ENCODE data around the gene CREBBP. TPM values are rescaled to one million over a fixed set of nuclear protein-coding genes. Genes with fewer than 3 reads are reported as not detected.

CREBBP gene
- total RNA-seq, 1 donor from 2014 or later = 59.2 TPM

GRCh38 chr16:3837851-3838586 is 42.5 kb downstream of the CREBBP start:
- H3K4me1 Mint-ChIP-seq (ENCODE audit: low read depth) = peaks cover 67% of the 10 kb centered on the region
- H3K4me3 Mint-ChIP-seq (ENCODE audit: unreplicated experiment) = no peak overlapping the region
- peak overlapping the region; percentile 84 for H3K27ac Mint-ChIP-seq (ENCODE audit: unreplicated experiment)
- TF ChIP-seq CTCF (IDR thresholded peaks at IDR 0.05) = no peak
- H3K36me3 Mint-ChIP-seq (ENCODE audit: low read depth) = peaks cover 1% of the 10 kb centered on the region
- H3K9me3 Mint-ChIP-seq (ENCODE audit: low read depth) = no peaks in the 10 kb centered on the region
- DNase-seq (ENCODE audit: low spot score) = no peak
- H3K27me3 Mint-ChIP-seq (ENCODE audit: low read depth) = no peaks in the 10 kb centered on the region

DNA sequence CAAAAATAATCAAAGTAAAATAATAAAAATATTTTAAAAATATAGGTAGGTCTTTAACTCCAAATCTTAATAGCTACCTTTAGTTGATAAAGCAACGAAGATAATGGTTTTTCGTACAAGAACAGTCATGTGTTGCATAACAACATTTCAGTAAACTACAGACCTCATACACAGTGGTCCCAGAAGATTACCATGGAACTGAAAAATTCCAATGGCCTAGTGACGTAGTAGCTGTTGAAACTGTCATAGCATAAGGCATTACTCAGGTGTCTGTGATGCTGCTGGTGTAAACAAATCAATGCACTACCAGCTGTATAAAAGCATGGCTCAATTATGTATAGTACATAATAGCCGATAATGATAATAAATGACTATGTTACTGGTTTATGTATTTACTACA is 43.9 kb downstream of the CREBBP start:
- H3K27ac Mint-ChIP-seq (ENCODE audit: unreplicated experiment) = no peak overlapping the region
- H3K9me3 Mint-ChIP-seq (ENCODE audit: low read depth) = peaks cover 7% of the 10 kb centered on the region
- H3K4me1 Mint-ChIP-seq (ENCODE audit: low read depth) = peaks cover 67% of the 10 kb centered on the region
- no peak for DNase-seq (ENCODE audit: low spot score)
- no peak overlapping the region for H3K4me3 Mint-ChIP-seq (ENCODE audit: unreplicated experiment)
- TF ChIP-seq CTCF (IDR thresholded peaks at IDR 0.05) = no peak
- peaks cover 5% of the 10 kb centered on the region for H3K36me3 Mint-ChIP-seq (ENCODE audit: low read depth)
- H3K27me3 Mint-ChIP-seq (ENCODE audit: low read depth) = no peaks in the 10 kb centered on the region

GRCh38 chr16:3835089-3835602 is 45.4 kb downstream of the CREBBP start:
- Mint-ChIP-seq H3K9me3 (ENCODE audit: low read depth) (peaks cover 10% of the 10 kb centered on the region), H3K36me3 (ENCODE audit: low read depth) (peaks cover 7% of the 10 kb centered on the region), H3K4me3 (ENCODE audit: unreplicated experiment) (no peak overlapping the region), H3K27me3 (ENCODE audit: low read depth) (no peaks in the 10 kb centered on the region), H3K27ac (ENCODE audit: unreplicated experiment) (no peak overlapping the region), H3K4me1 (ENCODE audit: low read depth) (peaks cover 63% of the 10 kb centered on the region)
- no peak for DNase-seq (ENCODE audit: low spot score)
- no peak for TF ChIP-seq CTCF (IDR thresholded peaks at IDR 0.05)

- Mint-ChIP-seq H3K27ac (ENCODE audit: unreplicated experiment) (no peak overlapping the region), H3K27me3 (ENCODE audit: low read depth) (no peaks in the 10 kb centered on the region), H3K4me3 (ENCODE audit: unreplicated experiment) (no peak overlapping the region), H3K36me3 (ENCODE audit: low read depth) (peaks cover 7% of the 10 kb centered on the region), H3K9me3 (ENCODE audit: low read depth) (peaks cover 10% of the 10 kb centered on the region), H3K4me1 (ENCODE audit: low read depth) (peaks cover 54% of the 10 kb centered on the region)
- no peak for DNase-seq (ENCODE audit: low spot score)
- no peak for TF ChIP-seq CTCF (IDR thresholded peaks at IDR 0.05)
These were observed 47.8 kb downstream of the CREBBP start for GRCh38 chr16:3832668-3833067.

DNA sequence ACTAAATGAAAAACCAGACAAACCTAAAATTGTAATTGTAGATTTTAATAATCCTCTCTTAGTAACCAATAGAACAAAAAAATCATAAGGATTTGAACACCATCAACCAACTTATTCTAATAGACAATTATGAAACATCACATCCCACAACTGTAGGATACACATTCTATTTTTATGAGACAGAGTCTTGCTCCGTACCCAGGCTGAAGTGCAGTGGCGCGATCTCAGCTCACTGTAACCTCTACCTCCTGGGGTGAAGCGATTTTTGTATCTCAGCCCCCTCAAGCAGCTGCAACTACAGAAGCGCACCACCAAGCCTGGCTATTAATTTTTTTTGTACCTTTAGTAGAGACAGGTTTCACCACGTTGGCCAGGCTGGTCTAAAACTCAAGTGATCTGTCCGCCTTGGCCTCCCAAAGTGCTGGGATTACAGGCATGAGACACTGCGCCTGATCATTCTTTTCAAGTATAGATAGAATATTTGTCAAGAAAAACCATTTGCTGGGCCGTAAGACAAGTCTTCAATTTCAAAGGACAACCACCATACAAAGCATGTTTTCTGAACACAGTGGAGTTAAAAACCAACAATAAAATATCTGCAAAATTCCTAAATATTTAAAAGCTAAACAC is 49.8 kb downstream of the CREBBP start:
- H3K36me3 Mint-ChIP-seq (ENCODE audit: low read depth) = peaks cover 7% of the 10 kb centered on the region
- TF ChIP-seq CTCF (IDR thresholded peaks at IDR 0.05) = no peak
- H3K4me1 Mint-ChIP-seq (ENCODE audit: low read depth) = peaks cover 61% of the 10 kb centered on the region
- H3K9me3 Mint-ChIP-seq (ENCODE audit: low read depth) = peaks cover 10% of the 10 kb centered on the region
- peak overlapping the region; percentile 32 for H3K27ac Mint-ChIP-seq (ENCODE audit: unreplicated experiment)
- no peaks in the 10 kb centered on the region for H3K27me3 Mint-ChIP-seq (ENCODE audit: low read depth)
- no peak for DNase-seq (ENCODE audit: low spot score)
- H3K4me3 Mint-ChIP-seq (ENCODE audit: unreplicated experiment) = no peak overlapping the region

Data from chondrocyte (in vitro differentiated cells).